Small intestine (tissue), 16 donors: ENCODE data around the gene B4GALT2. TPM values are rescaled to one million over a fixed set of nuclear protein-coding genes. Genes with fewer than 3 reads are reported as not detected.

ENCODE experiments used
- DNase-seq, 2 donors: peaks; one replicate each; pipeline versions ENCODE4 v3.0.0 to v3.0.0-alpha.2; 2013
- FAIRE-seq: peaks from 2 replicates; lab custom pipeline; 2012; peaks lifted over from hg19 to GRCh38; lab: Jason Lieb, UNC
- H3K27ac ChIP-seq, 3 donors: one replicate each; pipeline ENCODE4 v1.5.1; 2013; ENCODE audit warnings: low read length in 2 of 3, mild to moderate bottlenecking in 2 of 3, control low read depth in 1 of 3, inconsistent platforms in 1 of 3, low read depth in 1 of 3, moderate library complexity in 1 of 3
- H3K27me3 ChIP-seq, 3 donors: one replicate each; pipeline ENCODE4 v1.6.1; 2013; ENCODE audit warnings: low read length in 3 of 3, inconsistent platforms in 1 of 3; ENCODE audit not compliant: control insufficient read depth in 3 of 3, insufficient read depth in 3 of 3
- H3K36me3 ChIP-seq, 3 donors: one replicate each; pipeline ENCODE4 v1.6.1; 2013; ENCODE audit warnings: low read length in 3 of 3, inconsistent platforms in 1 of 3, low read depth in 1 of 3, mild to moderate bottlenecking in 1 of 3, moderate library complexity in 1 of 3; ENCODE audit not compliant: control insufficient read depth in 3 of 3, insufficient read depth in 2 of 3
- H3K4me1 ChIP-seq, 3 donors: one replicate each; pipeline ENCODE4 v1.6.1; 2013; ENCODE audit warnings: low read length in 2 of 3, inconsistent platforms in 1 of 3, low read depth in 1 of 3, mild to moderate bottlenecking in 1 of 3, moderate library complexity in 1 of 3; ENCODE audit not compliant: control insufficient read depth in 3 of 3, insufficient read depth in 2 of 3
- H3K4me3 ChIP-seq, 3 donors: one replicate each; pipeline ENCODE4 v1.5.1; 2013; ENCODE audit warnings: low read length in 3 of 3, control low read depth in 1 of 3, inconsistent platforms in 1 of 3, low read depth in 1 of 3, mild to moderate bottlenecking in 1 of 3, moderate library complexity in 1 of 3
- H3K9me3 ChIP-seq, 2 donors: one replicate each; pipeline ENCODE4 v1.6.1; 2013; ENCODE audit warnings: low read depth in 1 of 2, low read length in 1 of 2; ENCODE audit not compliant: control insufficient read depth in 2 of 2, insufficient read depth in 1 of 2
- WGBS, 3 donors: extraction: QIAGEN DNeasy Blood & Tissue Kit; methylation state at CpG; one replicate each; pipeline ENCODE4 v1.1.7; 2013; 5-methylcytosine and 5-hydroxymethylcytosine counted together
- long read RNA-seq, 10 donors: transcript quantifications; one replicate each; lab custom pipeline, GENCODE V29; 2026
- polyA plus RNA-seq, 4 donors: library from polyadenylated mRNA; stranded (reverse) in 3 of 4; unstranded in 1 of 4; fragments of 200-250 nt in 3 of 4; fragments of 120-200 nt in 1 of 4; gene quantifications; one replicate each; pipeline versions ENCODE4 v1.2.1 to v1.2.3, GENCODE V29; 2013
- donor health status: healthy with polysubstance abuse.
- donor health status: control.
- donor health status: control.
- donor health status: Bipolar disorder and iron deficiency.
- donor health status: healthy.

The B4GALT2 gene
- 10 to 100 TPM in 3 of 4 donors, 1 to 10 TPM in 1; 8.9 to 34.6 (median 25.9) TPM for polyA plus RNA-seq
- long read RNA-seq, donor 1 = 0 reads
- long read RNA-seq, donor 2, partial matches to known transcripts = 0 of 3 reads
- long read RNA-seq, donor 2, other reads (novel, unspliced or antisense) = 0 of 3 reads
- long read RNA-seq, donor 3, partial matches to known transcripts = 26 of 31 reads
- long read RNA-seq, donor 3, other reads (novel, unspliced or antisense) = 0 of 31 reads
- long read RNA-seq, donor 4 = 0 reads
- long read RNA-seq, donor 5, partial matches to known transcripts = 5 of 7 reads
- long read RNA-seq, donor 5, other reads (novel, unspliced or antisense) = 0 of 7 reads
- long read RNA-seq, donor 6, partial matches to known transcripts = 0 of 2 reads
- long read RNA-seq, donor 6, other reads (novel, unspliced or antisense) = 0 of 2 reads
- long read RNA-seq, donor 7 = 0 reads
- long read RNA-seq, donor 8, partial matches to known transcripts = 0 of 2 reads
- long read RNA-seq, donor 8, other reads (novel, unspliced or antisense) = 0 of 2 reads
- long read RNA-seq, donor 9, partial matches to known transcripts = 0 of 5 reads
- long read RNA-seq, donor 9, other reads (novel, unspliced or antisense) = 0 of 5 reads
- long read RNA-seq, donor 10, transcript B4GALT2-203 (7 exons, 2,203 nt) = major isoform, 11 of 36 reads
- long read RNA-seq, donor 10, partial matches to known transcripts = 24 of 36 reads
- long read RNA-seq, donor 10, other reads (novel, unspliced or antisense) = 0 of 36 reads

- peaks cover 14 to 46% (median 14%) of the 10 kb centered on the region in 3 donors for H3K4me1 ChIP-seq
- peak within 1 kb of the TSS; percentile 45 to 77 (median 66) for H3K4me3 ChIP-seq
- no peaks in the 10 kb centered on the region for H3K9me3 ChIP-seq
- DNase-seq (peak; percentile 54 to 71), FAIRE-seq (no peak)
- peak within 1 kb of the TSS; percentile 34 to 61 (median 54) for H3K27ac ChIP-seq
- 3 to 6% (median 5%) methylated on average over 40 to 54 of the region's 54 CpGs for WGBS, 3 donors
- H3K27me3 ChIP-seq = no peaks in the 10 kb centered on the region
- H3K36me3 ChIP-seq = peaks cover 0 to 56% (median 3%) of the 10 kb centered on the region in 3 donors
These were observed at the start of gene B4GALT2 for GRCh38 chr1:43978551-43979260. Gene B4GALT2, plus strand, starts transcription at chr1:43979210. Its CDS starts 1,951 bp downstream, at chr1:43981161.

GRCh38 chr1:43930168-43930948 lies 48.7 kb upstream of the B4GALT2 start:
- peaks cover 0 to 20% (median 3%) of the 10 kb centered on the region in 3 donors for H3K4me1 ChIP-seq
- H3K36me3 ChIP-seq = peaks cover 0 to 16% (median 0%) of the 10 kb centered on the region in 3 donors
- H3K9me3 ChIP-seq = no peaks in the 10 kb centered on the region
- peaks cover 0 to 22% (median 5%) of the 10 kb centered on the region in 3 donors for H3K27me3 ChIP-seq
- H3K27ac ChIP-seq = no peak overlapping the region
- peak; percentile 24 to 31 for DNase-seq
- WGBS, 3 donors = 92 to 95% (median 93%) methylated on average over 10 of the region's 10 CpGs
- H3K4me3 ChIP-seq = no peak overlapping the region
- FAIRE-seq = no peak

GRCh38 chr1:43930949-43931275 lies 48.1 kb upstream of the B4GALT2 start:
- H3K27ac ChIP-seq = no peak overlapping the region

GRCh38 chr1:43931711-43932660 lies 47.0 kb upstream of the B4GALT2 start:
- 89 to 91% (median 89%) methylated on average over 13 of the region's 13 CpGs for WGBS, 3 donors
- Histone ChIP-seq H3K4me3 (no peak overlapping the region), H3K27me3 (peaks cover 0 to 24% (median 5%) of the 10 kb centered on the region in 3 donors), H3K4me1 (peaks cover 0 to 31% (median 5%) of the 10 kb centered on the region in 3 donors), H3K36me3 (peaks cover 0 to 10% (median 0%) of the 10 kb centered on the region in 3 donors), H3K9me3 (no peaks in the 10 kb centered on the region), H3K27ac (no peak overlapping the region)
- DNase-seq (no peak), FAIRE-seq (no peak)

More at GRCh38 chr1:43930949-43931275, 48.1 kb upstream of the B4GALT2 start:
- DNase-seq = no peak
- peaks cover 0 to 24% (median 5%) of the 10 kb centered on the region in 3 donors for H3K27me3 ChIP-seq
- no peaks in the 10 kb centered on the region for H3K9me3 ChIP-seq
- peaks cover 0 to 25% (median 3%) of the 10 kb centered on the region in 3 donors for H3K4me1 ChIP-seq
- no peak for FAIRE-seq
- no peak overlapping the region for H3K4me3 ChIP-seq
- peaks cover 0 to 12% (median 0%) of the 10 kb centered on the region in 3 donors for H3K36me3 ChIP-seq
- WGBS, 3 donors = 74 to 77% (median 74%) methylated on average over 4 of the region's 4 CpGs

GRCh38 chr1:43932786-43933385 lies 46.1 kb upstream of the B4GALT2 start:
- Histone ChIP-seq H3K4me1 (peaks cover 0 to 34% (median 5%) of the 10 kb centered on the region in 3 donors), H3K27ac (no peak overlapping the region), H3K27me3 (peaks cover 0 to 24% (median 5%) of the 10 kb centered on the region in 3 donors), H3K36me3 (peaks cover 0 to 15% (median 0%) of the 10 kb centered on the region in 3 donors), H3K9me3 (no peaks in the 10 kb centered on the region), H3K4me3 (peak overlapping the region in 2 of 3 donors; percentile 10 to 44)
- FAIRE-seq (no peak), DNase-seq (peak in 1 of 2 donors; percentile 13)
- 29 to 33% (median 31%) methylated on average over 8 of the region's 8 CpGs for WGBS, 3 donors

GRCh38 chr1:43933386-43934100 lies 45.5 kb upstream of the B4GALT2 start, which contains the start of gene ARTN:
Gene ARTN, plus strand, starts transcription at chr1:43933801. Its CDS starts 1,856 bp downstream, at chr1:43935657.
- Histone ChIP-seq H3K27ac (no peak within 1 kb of the TSS), H3K36me3 (peaks cover 0 to 15% (median 0%) of the 10 kb centered on the region in 3 donors), H3K27me3 (peaks cover 0 to 24% (median 5%) of the 10 kb centered on the region in 3 donors), H3K4me1 (peaks cover 0 to 34% (median 5%) of the 10 kb centered on the region in 3 donors), H3K9me3 (no peaks in the 10 kb centered on the region), H3K4me3 (peak within 1 kb of the TSS in 2 of 3 donors; percentile 10 to 44)
- DNase-seq = peak; percentile 56 to 79
- FAIRE-seq = no peak
- 2 to 10% (median 3%) methylated on average over 32 to 42 of the region's 42 CpGs for WGBS, 3 donors
